HG03378 (cell line): ENCODE data around the gene PSMA4.
"Not testable (repeated sequence)": the region's sequence is repeated elsewhere in the genome, so short reads cannot be mapped to it uniquely, and the experiment has no call there.

ENCODE experiments used
- ATAC-seq: cut with Tn5 transposase; IDR thresholded peaks from one replicate; pipeline ENCODE4 v1.9.1; 2021; ENCODE audit warnings: mild to moderate bottlenecking, moderate library complexity; ENCODE audit not compliant: unreplicated experiment

Gene PSMA4

DNA sequence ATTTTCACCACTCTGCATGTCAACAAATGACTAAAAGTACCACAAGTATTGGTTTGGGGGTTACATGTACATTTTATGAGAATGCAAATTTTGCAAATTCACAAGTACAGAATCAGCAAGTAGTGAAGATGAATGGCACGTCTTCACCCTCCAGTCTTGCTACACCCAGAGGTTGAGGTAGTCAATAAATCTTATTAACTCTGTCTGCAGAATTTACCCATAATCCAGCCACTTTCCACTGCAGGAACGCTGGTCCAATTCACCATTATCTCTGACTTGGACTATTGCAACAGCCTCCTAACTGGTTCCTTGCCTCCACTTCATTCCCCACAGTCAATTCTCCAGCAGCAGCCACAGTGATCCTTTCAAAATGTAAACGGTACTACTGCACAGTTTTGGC lies 10.6 kb downstream of the PSMA4 start:
- ATAC-seq, result no peak

DNA sequence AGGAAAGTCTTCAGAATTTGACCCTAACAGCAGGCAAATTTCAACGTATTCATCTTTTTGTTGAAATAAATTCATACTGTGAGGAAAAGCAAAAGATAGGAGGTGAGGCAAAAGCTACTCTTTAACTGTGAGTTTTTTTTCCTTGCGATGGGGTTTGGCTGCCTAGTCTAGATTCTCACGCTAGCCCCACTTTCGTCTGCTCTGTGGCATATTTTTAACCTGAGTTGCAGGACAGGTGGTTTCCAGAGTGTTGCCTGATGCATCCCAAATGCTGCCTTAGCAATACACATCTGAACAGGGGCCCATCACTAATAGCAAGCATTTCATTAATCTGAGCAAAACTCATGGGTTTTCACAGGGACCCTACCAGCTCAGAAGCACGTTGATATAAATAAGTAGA lies 11.7 kb downstream of the PSMA4 start:
- no peak for ATAC-seq

DNA sequence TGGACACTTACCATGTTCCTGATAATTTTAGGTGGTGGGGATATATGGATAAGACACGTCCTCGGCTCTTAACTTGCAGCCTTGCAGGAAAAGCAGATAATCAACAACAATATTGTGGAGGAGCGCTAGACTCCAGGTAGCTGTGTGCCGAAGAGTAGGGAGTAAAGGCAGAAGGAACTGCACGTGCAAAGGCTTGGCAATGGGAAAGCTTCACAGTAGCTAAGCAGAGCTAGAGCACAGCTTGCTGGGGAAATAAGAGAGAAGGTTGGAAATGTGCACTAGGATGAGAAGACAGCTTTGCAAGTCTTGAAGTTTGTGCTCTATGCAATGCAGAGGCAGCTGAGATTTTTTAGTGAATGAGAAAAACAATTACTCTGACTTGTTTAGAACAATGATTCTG lies 12.4 kb downstream of the PSMA4 start:
- ATAC-seq, result no peak

DNA sequence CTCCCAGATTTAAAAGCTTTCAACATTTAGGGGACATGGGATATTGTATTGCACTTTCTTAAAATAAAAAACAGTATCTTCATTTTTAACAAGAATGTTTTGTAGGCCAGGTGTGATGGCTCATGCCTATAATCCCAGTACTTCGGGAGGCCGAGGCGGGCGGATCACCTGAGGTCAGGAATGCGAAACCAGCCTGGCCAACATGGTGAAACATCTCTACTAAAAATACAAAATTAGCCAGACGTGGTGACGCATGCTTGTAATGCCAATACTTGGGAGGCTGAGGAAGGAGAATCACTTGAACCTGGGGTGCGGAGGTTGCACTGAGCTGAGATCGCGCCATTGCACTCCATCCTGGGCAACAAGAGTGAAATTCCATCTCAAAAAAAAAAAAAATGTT lies 20.0 kb downstream of the PSMA4 start:
- not testable (repeated sequence) for ATAC-seq

DNA sequence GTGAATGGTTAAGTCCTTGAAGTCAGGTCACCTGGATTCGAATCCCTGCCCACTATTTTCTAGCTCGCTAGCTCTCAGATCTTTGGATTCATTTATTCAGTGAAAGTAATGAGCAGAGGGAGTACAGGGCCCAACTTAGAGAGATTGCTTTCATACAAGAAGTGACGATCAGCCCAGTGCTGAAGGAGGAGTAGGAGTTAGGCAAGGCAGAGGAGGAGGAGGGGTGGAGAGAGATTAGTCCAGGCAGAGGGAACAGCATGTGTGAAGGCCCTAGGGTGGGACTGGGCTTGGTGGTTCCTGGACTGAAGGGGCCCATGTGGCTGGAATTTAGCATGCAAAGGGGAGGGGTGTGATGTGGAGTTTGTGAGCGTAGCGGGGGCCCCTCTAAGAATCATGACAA lies 21.2 kb downstream of the PSMA4 start:
- ATAC-seq, result no peak

DNA sequence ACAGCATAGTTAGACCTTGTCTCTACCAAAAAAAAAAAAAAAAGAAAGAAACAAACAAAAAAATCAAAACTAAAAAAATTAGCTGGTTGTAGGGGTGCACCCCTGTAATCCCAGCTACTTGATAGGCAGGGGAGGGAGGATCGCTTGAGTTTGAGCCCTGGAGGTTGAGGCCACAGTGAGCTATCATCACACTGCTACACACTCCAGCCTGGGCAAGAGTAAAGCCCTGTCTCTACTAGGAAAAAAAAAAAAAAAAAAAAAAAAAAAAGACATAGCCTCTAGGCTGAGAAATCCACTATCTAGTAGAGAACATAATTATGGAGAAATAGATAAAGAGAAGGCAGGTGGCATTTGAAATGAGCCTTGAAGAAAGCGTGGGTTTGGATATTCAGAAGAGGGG lies 22.8 kb downstream of the PSMA4 start:
- ATAC-seq, result no peak

DNA sequence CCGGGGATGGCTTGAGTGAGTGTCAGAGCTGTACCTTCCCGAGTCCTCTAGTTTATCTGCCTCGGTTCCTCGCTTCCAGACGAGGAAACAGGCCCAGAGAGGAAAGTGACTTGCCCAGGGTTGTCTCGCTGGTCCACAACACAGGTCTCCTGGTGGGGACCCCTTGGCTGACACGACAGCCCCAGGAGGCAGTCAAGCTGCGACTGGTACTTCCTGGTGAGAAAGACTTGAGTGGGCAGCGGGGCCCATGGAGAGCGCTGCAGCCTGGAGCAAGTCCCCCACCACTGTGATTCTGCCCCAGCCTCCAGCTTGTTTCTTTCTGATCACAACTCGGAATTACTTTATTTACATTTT lies 24.5 kb downstream of the PSMA4 start:
- ATAC-seq, result peak; percentile 11

DNA sequence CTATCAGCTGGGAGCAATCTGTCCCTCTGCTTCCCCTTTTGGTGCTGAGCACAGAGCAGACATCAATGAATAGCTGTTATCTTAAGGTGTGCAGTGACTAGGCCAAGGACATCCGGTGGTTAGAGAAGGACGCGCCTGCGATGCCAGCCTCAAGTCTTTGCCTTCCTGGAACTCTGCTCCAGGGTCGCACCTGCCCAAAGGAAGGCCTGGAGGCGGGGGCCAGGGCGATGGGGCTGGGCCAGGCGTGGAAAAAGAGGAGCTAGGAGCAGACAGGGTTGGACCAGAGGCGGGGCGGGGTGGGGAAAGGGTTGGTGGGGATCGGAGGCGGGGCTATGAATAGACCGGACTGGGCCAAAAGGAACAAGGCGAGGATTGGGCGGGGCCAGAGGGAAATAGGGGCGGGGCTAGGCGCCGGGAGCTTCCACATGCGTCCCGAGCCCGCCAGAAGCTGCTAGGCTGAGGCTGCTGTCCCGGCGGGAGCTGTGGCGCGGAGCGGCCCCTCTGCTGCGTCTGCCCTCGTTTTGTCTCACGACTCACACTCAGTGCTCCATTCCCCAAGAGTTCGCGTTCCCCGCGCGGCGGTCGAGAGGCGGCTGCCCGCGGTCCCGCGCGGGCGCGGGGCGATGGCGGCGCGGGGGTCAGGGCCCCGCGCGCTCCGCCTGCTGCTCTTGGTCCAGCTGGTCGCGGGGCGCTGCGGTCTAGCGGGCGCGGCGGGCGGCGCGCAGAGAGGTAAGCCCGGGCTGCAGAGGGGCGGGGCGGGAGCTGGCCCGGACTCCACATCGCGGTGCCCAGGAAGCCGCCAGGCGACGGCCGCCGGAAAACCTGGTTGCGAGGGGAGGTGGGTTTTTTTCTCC lies 25.1 kb downstream of the PSMA4 start, which contains the start of gene CHRNA5:
Gene CHRNA5, plus strand, starts transcription at position 424 of the 854 bp plus-strand sequence. Its CDS starts 200 bp downstream, at position 624.
- peak; percentile 65 for ATAC-seq

DNA sequence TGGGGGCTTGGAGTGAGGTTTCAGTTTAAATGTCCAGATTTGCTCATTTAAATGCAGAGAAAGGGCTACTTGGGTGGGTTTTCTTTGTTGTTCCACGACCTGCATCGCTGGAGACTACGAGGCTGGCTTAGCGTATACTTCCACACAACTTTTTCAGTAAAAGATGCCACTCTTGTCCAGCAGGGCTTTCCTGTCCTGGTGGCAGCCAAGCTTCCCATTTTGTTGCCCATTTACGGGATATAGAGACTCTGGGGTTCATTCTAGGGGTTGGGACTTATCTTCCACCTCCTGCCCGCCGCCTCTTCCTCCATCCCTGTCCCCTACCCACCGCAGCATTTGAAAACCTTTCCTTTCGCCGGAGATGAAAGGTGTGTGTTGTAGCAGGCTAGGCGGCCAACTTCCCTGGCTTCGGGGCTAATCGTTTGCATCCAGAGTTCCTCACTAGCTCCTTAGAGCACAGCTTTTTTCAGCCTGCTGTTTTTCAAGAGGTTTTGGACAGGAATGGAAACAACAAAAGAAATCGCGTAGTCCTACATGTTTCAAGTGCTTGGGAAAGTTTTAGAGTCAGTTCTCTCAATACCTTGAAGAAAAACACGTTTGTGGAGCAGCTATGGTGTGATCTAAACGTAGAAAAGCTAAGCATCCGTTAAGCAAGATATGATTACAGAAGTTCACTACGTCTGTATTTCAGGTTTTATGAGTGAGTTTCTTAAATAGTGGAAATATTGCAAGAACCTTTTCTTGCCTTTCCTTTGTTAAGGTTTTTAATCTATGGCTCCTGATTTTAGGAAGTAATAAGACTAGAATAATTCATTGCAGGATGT lies 25.9 kb downstream of the PSMA4 start:
- ATAC-seq, result no peak

DNA sequence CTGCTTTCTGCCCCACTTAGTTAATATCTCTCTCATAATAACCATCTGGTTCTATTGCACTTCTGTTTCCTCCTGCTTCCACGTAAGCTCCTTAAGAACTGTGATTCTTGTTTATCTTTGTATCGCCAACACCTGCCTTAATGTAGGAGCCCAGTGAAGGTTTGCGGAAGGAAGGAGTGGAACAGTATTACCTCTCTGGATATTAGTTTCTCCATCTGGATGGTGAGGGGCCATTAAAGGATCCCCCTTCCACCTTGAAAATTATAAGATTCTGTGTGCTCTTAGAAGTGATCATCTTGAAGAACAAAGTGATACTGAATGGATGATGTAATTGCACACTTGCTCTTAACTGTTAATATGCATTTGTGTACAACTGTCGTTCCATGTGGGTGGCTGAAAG lies 27.3 kb downstream of the PSMA4 start:
- no peak for ATAC-seq

DNA sequence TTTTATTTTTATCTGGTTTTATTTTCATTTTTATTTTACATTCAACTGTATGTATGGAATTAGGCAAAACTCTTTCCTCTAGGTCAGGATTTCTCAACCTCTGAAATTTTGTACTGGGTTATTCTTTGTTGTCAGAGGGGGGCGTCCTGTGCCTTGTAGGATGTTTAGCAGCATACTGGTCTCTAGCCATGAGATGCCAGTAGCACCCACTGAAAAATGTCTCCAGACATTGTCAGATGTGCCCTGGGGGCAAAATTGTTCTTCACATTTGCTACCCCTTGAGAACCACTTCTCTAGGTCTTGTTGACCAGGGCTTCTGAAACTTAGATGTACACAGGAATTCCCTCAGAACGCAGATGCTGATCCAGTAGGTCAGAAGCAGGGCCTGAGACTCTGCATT lies 30.5 kb downstream of the PSMA4 start:
- no peak for ATAC-seq

DNA sequence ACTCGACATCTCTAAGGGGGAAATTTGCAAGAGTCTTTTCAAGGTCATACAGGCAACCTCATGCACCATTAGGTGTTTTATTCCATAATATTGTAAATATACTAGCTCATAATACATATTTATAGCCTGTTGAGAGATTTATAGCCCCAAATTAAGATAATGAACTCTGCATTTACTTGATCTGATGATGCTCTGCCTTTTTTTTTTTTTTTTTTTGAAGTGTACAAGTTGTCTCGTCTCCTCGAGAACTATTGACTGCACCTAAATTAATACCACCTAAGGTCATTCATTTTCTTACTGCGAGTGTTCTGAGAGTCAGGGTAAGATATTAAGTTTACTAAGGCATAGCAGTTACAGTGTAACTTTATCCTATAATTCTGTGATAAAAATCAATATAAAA lies 31.1 kb downstream of the PSMA4 start:
- no peak for ATAC-seq

DNA sequence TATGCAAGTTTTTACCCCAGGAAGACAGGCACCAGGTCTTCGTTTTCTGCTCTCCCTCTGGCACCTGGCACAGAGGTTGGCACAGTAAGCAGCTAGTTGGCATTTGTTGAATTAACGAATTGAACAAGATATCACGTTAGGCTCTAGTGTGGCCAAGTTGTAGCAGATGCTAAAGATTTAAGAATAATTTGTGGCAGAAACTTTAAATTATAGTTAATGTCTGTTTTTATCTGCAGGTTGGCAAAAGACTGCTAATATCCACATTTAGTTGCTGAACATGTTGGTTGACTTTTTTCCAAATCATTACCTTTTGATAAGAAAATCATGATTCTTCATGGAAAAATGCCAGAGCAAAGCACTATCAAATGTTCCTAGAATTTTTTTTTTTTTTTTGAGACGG lies 33.2 kb downstream of the PSMA4 start:
- ATAC-seq, result no peak

DNA sequence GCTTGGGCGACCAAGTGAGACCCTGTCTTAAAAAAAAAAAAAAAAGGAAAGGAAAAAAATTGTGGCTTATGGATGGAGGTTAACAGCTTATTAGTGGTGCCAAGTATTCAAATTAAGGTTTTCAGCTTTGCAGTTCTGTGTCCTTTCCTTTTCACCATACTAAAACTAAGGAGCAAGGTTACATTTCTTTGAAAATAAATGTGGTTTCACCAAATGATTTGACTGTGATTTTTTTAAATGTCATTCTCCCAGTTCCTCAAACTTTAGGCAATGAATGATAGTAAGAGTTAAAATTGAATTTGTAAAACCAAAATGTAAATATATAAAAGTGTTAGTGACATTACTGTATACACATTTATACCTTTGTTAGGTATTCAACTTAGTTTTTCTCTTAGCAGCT lies 34.7 kb downstream of the PSMA4 start:
- no peak for ATAC-seq

DNA sequence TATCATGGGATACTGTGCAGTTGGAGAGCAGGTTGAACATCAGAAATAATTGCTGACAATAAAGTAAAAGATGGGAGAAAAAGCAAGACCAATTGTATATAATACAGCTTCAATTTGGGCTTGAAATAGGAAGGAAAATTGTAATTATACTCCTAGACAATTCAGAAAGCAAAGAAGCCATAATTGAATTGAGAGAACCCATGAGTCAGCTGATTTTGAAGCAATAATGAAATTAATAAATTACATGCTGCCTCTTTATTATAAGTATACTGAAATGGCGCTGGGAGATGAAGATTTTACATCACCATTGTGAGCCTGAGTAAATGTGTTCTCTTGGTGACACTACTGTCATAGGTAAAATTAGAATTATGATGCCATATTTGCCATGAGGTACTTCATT lies 57.3 kb downstream of the PSMA4 start:
- no peak for ATAC-seq

DNA sequence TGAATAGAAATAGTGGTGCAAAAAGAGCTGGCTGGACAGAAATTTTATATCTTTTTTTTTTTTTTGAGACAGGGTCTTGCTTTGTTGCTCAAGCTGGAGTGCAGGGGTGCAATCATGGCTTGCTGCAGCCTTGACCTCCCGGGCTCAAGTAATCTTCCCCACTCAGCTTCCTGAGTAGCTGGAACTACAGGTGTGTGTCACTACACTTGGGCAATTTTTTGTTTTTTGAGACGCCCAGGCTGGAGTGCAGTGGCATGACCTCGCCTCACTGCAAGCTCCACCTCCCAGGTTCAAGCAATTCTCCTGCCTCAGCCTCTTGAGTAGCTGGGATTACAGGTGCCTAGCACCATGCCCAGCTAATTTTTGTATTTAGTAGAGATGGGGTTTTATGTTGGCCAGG lies 58.1 kb downstream of the PSMA4 start:
- no peak for ATAC-seq

DNA sequence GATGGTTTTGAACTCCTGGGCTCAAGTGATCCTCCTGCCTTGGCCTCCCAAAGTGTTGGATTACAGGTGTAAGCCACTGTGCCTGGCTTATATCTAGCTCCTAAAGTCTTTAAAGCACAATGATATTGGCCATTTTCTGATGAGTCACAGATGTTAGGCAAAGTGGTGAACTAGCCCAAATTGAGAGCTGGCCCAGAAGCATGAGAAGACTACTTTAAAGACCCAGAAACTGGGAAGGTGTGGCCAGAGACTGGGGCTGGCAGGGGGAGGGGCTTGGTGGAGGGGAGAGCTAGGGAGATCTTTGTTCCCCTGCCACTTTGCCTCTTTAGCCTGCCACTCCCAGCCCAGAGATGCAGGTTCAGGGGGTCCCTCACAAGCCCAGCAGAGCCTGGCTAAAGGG lies 58.9 kb downstream of the PSMA4 start:
- ATAC-seq, result no peak
